Measurements from ENCODE around the gene DELE1. TPM values are rescaled to one million over a fixed set of nuclear protein-coding genes. Genes with fewer than 3 reads are reported as not detected.

DELE1 gene, protein sequence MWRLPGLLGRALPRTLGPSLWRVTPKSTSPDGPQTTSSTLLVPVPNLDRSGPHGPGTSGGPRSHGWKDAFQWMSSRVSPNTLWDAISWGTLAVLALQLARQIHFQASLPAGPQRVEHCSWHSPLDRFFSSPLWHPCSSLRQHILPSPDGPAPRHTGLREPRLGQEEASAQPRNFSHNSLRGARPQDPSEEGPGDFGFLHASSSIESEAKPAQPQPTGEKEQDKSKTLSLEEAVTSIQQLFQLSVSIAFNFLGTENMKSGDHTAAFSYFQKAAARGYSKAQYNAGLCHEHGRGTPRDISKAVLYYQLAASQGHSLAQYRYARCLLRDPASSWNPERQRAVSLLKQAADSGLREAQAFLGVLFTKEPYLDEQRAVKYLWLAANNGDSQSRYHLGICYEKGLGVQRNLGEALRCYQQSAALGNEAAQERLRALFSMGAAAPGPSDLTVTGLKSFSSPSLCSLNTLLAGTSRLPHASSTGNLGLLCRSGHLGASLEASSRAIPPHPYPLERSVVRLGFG
- total RNA-seq = 64.5 and 76.7 TPM in 2 replicates

DNA sequence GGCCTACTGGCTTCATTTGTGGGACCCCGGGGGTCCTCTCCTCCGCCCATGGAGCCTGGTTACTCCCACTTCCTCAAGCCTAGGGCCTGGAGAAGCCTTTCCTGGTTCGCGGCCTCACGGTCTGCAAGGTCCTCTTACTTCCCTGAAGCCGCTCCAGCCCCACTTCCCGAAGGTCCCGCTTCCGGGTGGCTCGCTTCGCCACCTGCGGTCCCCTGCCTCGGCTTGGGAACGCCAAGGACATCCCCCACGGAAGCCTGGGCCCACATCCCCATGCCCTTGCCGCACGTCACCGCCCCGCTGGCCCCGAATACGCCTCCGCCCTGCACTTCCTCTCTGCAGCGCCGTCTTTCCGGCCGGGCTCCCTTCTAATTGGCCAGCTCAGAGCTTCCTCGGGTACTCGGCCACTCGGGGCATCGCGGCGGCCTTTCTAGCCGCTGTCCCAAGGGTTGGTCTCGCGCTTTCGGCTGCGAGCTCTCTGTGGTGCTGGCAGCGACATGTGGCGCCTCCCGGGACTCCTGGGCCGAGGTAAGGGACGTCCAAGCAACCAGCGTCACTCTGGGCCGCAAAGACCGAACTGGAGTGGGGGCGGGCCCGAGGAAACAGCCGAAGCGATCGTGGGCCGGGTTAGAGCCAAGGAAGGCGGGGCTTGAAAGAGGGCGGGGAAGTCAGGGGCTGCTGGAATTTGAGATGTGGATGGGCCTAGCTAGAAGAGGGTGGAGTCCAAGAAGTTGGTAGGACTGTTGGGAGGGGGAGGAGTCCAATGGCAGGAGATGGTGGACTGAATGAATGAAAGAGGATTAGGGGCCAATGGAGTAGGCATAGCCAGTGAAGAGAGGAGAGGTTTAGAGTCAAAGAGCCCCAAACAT, at the start of gene DELE1:
Gene DELE1 (plus strand): TSS at position 424 of the 866 bp plus-strand sequence. CDS start 71 bp downstream, at position 495.

DNA sequence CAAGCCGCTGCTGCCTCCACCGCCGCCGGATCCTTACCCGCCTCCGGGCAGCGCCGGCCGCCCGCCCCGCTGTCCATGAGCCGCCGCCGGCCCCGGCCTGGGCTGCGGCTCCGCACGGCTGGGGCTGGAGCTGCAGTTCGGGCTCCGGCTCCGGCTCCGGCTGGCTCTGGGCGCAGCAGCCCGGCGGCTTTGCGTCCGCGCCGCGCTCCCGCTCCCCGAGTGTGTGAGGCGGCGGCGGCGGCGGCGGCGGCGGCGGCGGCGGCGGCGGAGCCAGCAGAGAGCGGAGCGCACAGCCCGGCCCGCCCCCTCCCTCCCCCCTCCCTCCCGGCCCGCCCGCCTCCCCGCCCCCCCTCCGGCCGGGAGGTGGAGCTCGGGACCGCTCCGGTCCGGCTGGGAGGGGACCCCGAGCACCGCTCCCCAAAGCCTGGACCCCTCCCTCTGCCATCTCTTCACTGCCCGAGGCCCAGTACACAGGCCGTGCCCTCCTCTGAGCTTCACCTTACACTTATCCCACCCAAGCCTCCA, 45.4 kb upstream of the DELE1 start, which contains the start of gene PCDH1:
Gene PCDH1 (minus strand): TSS at position 225 of the 525 bp plus-strand sequence. CDS start 148 bp downstream, at position 77.

DNA sequence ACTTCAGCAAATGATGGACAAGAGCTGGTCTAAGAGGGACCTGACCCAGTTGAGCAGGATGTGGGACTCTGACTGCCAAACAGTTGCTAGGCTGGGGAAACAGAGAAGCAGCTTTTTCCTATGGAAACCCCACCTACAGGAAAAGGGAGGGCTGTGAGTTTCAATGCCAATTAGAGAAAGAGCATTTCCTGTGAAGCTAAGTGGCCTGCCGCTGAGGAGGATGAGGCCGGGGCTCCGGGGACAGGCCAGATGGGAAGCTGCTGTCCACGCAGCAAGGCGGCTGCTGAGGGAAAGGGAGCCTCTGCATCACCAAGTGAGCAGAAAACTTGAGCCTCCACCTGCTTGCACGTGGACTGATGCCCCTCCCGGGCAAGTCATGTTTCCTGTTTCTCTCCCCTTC, 34.4 kb downstream of the DELE1 start, which contains the start of gene PCDH12:
Gene PCDH12 (minus strand): TSS at position 90 of the 400 bp plus-strand sequence. CDS start 351 bp downstream, outside the sequence.

DNA sequence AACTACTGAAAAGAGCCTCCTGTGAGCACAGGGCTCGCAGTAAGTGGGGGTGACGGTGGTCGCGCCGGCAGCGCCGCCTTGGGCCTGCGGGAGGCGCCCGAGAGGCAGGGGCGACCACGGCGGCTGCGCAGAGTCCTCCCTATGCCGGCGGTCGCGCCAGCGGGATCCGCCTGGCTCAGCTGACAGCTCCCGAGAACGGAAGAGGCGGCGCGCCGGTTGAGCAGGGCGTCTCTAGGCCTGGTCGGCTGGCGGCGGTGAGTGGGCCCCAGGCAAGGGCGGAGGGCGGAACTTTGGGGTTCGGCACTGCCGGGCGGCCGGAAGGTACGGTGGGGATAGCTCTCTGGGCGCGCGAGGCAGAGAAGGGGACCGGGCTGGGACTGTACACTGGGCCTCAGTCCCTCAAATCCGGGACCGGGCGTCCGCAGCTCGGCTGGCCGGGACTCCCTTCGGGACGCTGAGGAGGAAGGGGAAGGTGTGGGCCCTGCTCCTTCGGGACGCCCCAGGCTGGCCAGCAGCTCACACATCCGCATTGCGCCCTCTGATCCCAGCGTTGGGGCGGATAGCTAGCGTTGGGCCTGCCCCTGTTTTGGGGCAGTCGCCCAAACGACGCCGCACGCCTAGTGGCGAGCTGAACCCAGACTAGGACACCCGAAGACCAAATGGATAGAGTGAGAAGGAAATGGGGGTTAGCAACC, 45.4 kb downstream of the DELE1 start, which contains the start of gene RNF14:
Gene RNF14 (plus strand): TSS at position 192 of the 695 bp plus-strand sequence. CDS start 4,484 bp downstream, outside the sequence.

Other genes starting within 250 kb of the DELE1 start
- gene ARAP3, start 241.6 kb upstream of the DELE1 start, total RNA-seq = 12.5 and 17.0 TPM in 2 replicates
- 1.2 and 1.5 TPM in 2 replicates for gene PCDH1, start 45.5 kb upstream of the DELE1 start, total RNA-seq
- gene PCDH12, start 34.3 kb downstream of the DELE1 start, total RNA-seq = 0.24 and 0.32 TPM in 2 replicates
- gene RNF14, start 45.2 kb downstream of the DELE1 start, total RNA-seq = 103 TPM in 2 replicates
- 66.2 and 75.7 TPM in 2 replicates for gene GNPDA1, start 89.2 kb downstream of the DELE1 start, total RNA-seq
- gene NDFIP1, start 184.9 kb downstream of the DELE1 start, total RNA-seq = 69.7 and 119 TPM in 2 replicates

All from hair follicle dermal papilla cell (primary cell).